CD14-positive monocyte (primary cell): Measurements from ENCODE around the gene GPRC5A. TPM values are rescaled to one million over a fixed set of nuclear protein-coding genes. Genes with fewer than 3 reads are reported as not detected.

ENCODE experiments used
- DNase-seq, 3 donors: peaks; one replicate each; pipeline ENCODE4 v3.0.0-alpha.2; 2011 to 2022
- H2AFZ ChIP-seq: 2 replicates; pipeline ENCODE4 v1.6.0; 2012; ENCODE audit warnings: mild to moderate bottlenecking, low read depth, low read length, inconsistent platforms; ENCODE audit not compliant: insufficient read depth, poor library complexity, severe bottlenecking
- H3K27ac ChIP-seq, 2 donors: 1 replicate in 1 of 2; 2 replicates in 1 of 2; pipeline ENCODE4 v1.5.1; 2012 to 2013; ENCODE audit warnings: low read length in 2 of 2, control low read depth in 1 of 2, inconsistent platforms in 1 of 2, low read depth in 1 of 2, mild to moderate bottlenecking in 1 of 2
- H3K27me3 ChIP-seq, 2 donors: one replicate each; pipeline versions ENCODE4 v1.6.0 to v1.6.1; 2011 to 2013; ENCODE audit warnings: low read length in 2 of 2; ENCODE audit not compliant: control insufficient read depth in 2 of 2, insufficient read depth in 2 of 2
- H3K36me3 ChIP-seq, 2 donors: replicated peaks in 1 of 2; 1 replicate in 1 of 2; 2 replicates in 1 of 2; pipeline versions ENCODE4 v1.5.1 to v1.6.1; 2012 to 2013; ENCODE audit warnings: low read length in 2 of 2, control low read depth in 1 of 2, inconsistent platforms in 1 of 2, mild to moderate bottlenecking in 1 of 2; ENCODE audit not compliant: insufficient read depth in 2 of 2, control insufficient read depth in 1 of 2
- H3K4me1 ChIP-seq, 2 donors: 1 replicate in 1 of 2; 2 replicates in 1 of 2; pipeline versions ENCODE4 v1.5.1 to v1.6.1; 2012 to 2013; ENCODE audit warnings: low read length in 2 of 2, control low read depth in 1 of 2, inconsistent platforms in 1 of 2, mild to moderate bottlenecking in 1 of 2, moderate library complexity in 1 of 2; ENCODE audit not compliant: insufficient read depth in 2 of 2, control insufficient read depth in 1 of 2
- H3K4me2 ChIP-seq: replicated peaks from 2 replicates; pipeline ENCODE3; 2012; ENCODE audit warnings: low read length, moderate library complexity, mild to moderate bottlenecking; ENCODE audit not compliant: poor library complexity, severe bottlenecking; ENCODE audit errors: extremely low read depth
- H3K4me3 ChIP-seq, 3 experiments: fragments of 200-600 bp in 1 of 3; sonication (generic) in 1 of 3; replicated peaks in 1 of 3; 1 replicate in 2 of 3; 2 replicates in 1 of 3; pipeline ENCODE4 v1.5.1; 2011 to 2013; ENCODE audit warnings: low read length in 3 of 3, mild to moderate bottlenecking in 3 of 3, control low read depth in 2 of 3, low read depth in 2 of 3, inconsistent platforms in 1 of 3, moderate library complexity in 1 of 3
- H3K79me2 ChIP-seq: 2 replicates; pipeline ENCODE4 v1.6.0; 2012; ENCODE audit warnings: mild to moderate bottlenecking, control low read depth, inconsistent platforms, low read length, moderate library complexity; ENCODE audit not compliant: insufficient read depth
- H3K9ac ChIP-seq: 2 replicates; pipeline ENCODE4 v1.6.0; 2017; ENCODE audit warnings: low read length, mild to moderate bottlenecking; ENCODE audit not compliant: insufficient read depth, poor library complexity, severe bottlenecking
- H3K9me3 ChIP-seq, 2 donors: replicated peaks in 1 of 2; 1 replicate in 1 of 2; 2 replicates in 1 of 2; pipeline versions ENCODE4 v1.5.1 to v1.6.1; 2012 to 2013; ENCODE audit warnings: low read length in 2 of 2, control low read depth in 1 of 2; ENCODE audit not compliant: control insufficient read depth in 1 of 2, insufficient read depth in 1 of 2
- H4K20me1 ChIP-seq: 2 replicates; pipeline ENCODE4 v1.6.0; 2012; ENCODE audit warnings: mild to moderate bottlenecking, low read length, control low read depth, moderate library complexity; ENCODE audit not compliant: insufficient read depth
- H3K27ac Mint-ChIP-seq, 7 donors: one replicate each; pipeline ENCODE4 v1.8.0; 2020; ENCODE audit warnings: mild to moderate bottlenecking in 7 of 7, mixed read lengths in 7 of 7, moderate library complexity in 6 of 7, inconsistent platforms in 2 of 7
- H3K27me3 Mint-ChIP-seq, 3 donors: one replicate each; pipeline ENCODE4 v1.8.0; 2021 to 2022; ENCODE audit warnings: low read depth in 3 of 3, mild to moderate bottlenecking in 3 of 3, mixed read lengths in 3 of 3, moderate library complexity in 3 of 3, inconsistent platforms in 1 of 3
- H3K36me3 Mint-ChIP-seq, 2 donors: one replicate each; pipeline ENCODE4 v1.8.0; 2020; ENCODE audit warnings: mixed read lengths in 2 of 2, inconsistent platforms in 1 of 2, mild to moderate bottlenecking in 1 of 2
- H3K4me1 Mint-ChIP-seq: one replicate; pipeline ENCODE4 v1.8.0; 2020; ENCODE audit warnings: mild to moderate bottlenecking, mixed read lengths
- H3K4me3 Mint-ChIP-seq, 2 donors: one replicate each; pipeline ENCODE4 v1.8.0; 2020; ENCODE audit warnings: mild to moderate bottlenecking in 2 of 2, mixed read lengths in 2 of 2, moderate library complexity in 1 of 2
- H3K9me3 Mint-ChIP-seq, 7 donors: one replicate each; pipeline ENCODE4 v1.8.0; 2020 to 2022; ENCODE audit warnings: mixed read lengths in 7 of 7, mild to moderate bottlenecking in 6 of 7, moderate library complexity in 6 of 7, inconsistent platforms in 2 of 7
- CTCF ChIP-seq: fragments of 200-600 bp; IDR thresholded peaks from one replicate; pipeline ENCODE4 v1.8.0; 2022; ENCODE audit warnings: antibody characterized with exemption, mild to moderate bottlenecking
- whole genome bisulfite sequencing: methylation state at CpG from one replicate; pipeline ENCODE4 v1.1.5; 2013; ENCODE audit warnings: missing lambda C conversion rate; ENCODE audit not compliant: insufficient coverage; 5-methylcytosine and 5-hydroxymethylcytosine counted together
- intact Hi-C, 2 donors: fragments of 100-400 bp; cut with micrococcal nuclease; formaldehyde crosslinking; loops; one replicate each; pipeline versions ENCODE4 v1.15.0 to v1.15.1; 2023
- polyA plus RNA-seq, 3 donors: library from polyadenylated mRNA; depleted of rRNA in 1 of 3; unstranded in 2 of 3; stranded (reverse) in 1 of 3; fragments of 300-500 nt in 2 of 3; fragments of >200 nt in 1 of 3; fragmentation: Illumina TruSeq in 2 of 3; gene quantifications; 1 replicate in 2 of 3; 2 replicates in 1 of 3; pipeline ENCODE4 v1.2.3, GENCODE V29; 2012 to 2021

GPRC5A gene
- polyA plus RNA-seq, 3 donors = 0.43 TPM; not detected in 2

- no peak overlapping the region for H3K4me3 ChIP-seq
- H3K9ac ChIP-seq = no peak overlapping the region
- Mint-ChIP-seq H3K27me3 (peaks cover 0 to 2% (median 1%) of the 10 kb centered on the region in 3 donors), H3K27ac (no peak overlapping the region), H3K4me1 (peaks cover 10% of the 10 kb centered on the region), H3K36me3 (peaks cover 17 to 24% of the 10 kb centered on the region in 2 donors), H3K4me3 (no peak overlapping the region), H3K9me3 (peaks cover 0 to 2% (median 0%) of the 10 kb centered on the region in 7 donors)
- H3K9me3 ChIP-seq = no peaks in the 10 kb centered on the region
- no peaks in the 10 kb centered on the region for H3K27me3 ChIP-seq
- no peak for TF ChIP-seq CTCF
- WGBS = 76% methylated on average over 2 of the region's 4 CpGs
- H3K79me2 ChIP-seq = no peaks in the 10 kb centered on the region
- H3K36me3 ChIP-seq = peaks cover 0 to 7% of the 10 kb centered on the region in 2 donors
- H3K4me2 ChIP-seq = no peak overlapping the region
- no peak for DNase-seq
- H2AFZ ChIP-seq = no peak overlapping the region
- peaks cover 7 to 9% of the 10 kb centered on the region in 2 donors for H3K4me1 ChIP-seq
- no peaks in the 10 kb centered on the region for H4K20me1 ChIP-seq
- H3K27ac ChIP-seq = no peak overlapping the region
- intact Hi-C loops = no loop called here
Observed at GRCh38 chr12:12965836-12966235, 74.5 kb downstream of the GPRC5A start.

Other genes starting within 250 kb of the GPRC5A start
- gene GPR19, start 195.4 kb upstream of the GPRC5A start, polyA plus RNA-seq = not detected
- gene CDKN1B, start 174.2 kb upstream of the GPRC5A start, polyA plus RNA-seq = 10 to 100 TPM in 1 of 3 donors, 1 to 10 TPM in 2; 9.2 to 98.1 (median 9.5) TPM
- gene APOLD1, start 105.9 kb upstream of the GPRC5A start, polyA plus RNA-seq = under 1 TPM in 2 of 3 donors, not detected in 1; 0.08 to 0.21 TPM
- gene DDX47, start 78.2 kb upstream of the GPRC5A start, polyA plus RNA-seq = 10 to 100 TPM; 27.6 to 35.2 (median 30.1) TPM
- gene GPRC5D, start 60.6 kb downstream of the GPRC5A start, polyA plus RNA-seq = under 1 TPM in 1 of 3 donors, not detected in 2; 0.49 TPM
- 10 to 100 TPM; 33.4 to 89.3 (median 71.3) TPM for gene HEBP1, start 108.7 kb downstream of the GPRC5A start, polyA plus RNA-seq
- gene FAM234B, start 152.8 kb downstream of the GPRC5A start, polyA plus RNA-seq = 1 to 10 TPM; 1.6 to 3.2 (median 2.0) TPM
- gene GSG1, start 212.1 kb downstream of the GPRC5A start, polyA plus RNA-seq = not detected